ENCODE results near the gene PLB1.

Gene PLB1

GRCh38 chr2:28538652-28539051 lies 42.8 kb downstream of the PLB1 start:
- no peak for DNase-seq (ENCODE audit: low read depth, low spot score)
- H3K4me3 ChIP-seq (ENCODE audit: low read depth, low read length), result no peak overlapping the region
- ChIA-PET CTCF (no interaction called here), POLR2A (no interaction called here)
- no peak for TF ChIP-seq CTCF (IDR thresholded peaks at IDR 0.05; ENCODE audit: insufficient read depth, low read length, missing control alignments)

- ChIA-PET CTCF (no interaction called here), POLR2A (interaction anchor here (0.7 kb wide), 1 partner anchor 452 kb away, joined by 3 read pairs; no protein-coding TSS in a partner anchor)
- TF ChIP-seq CTCF (IDR thresholded peaks at IDR 0.05; ENCODE audit: insufficient read depth, low read length, missing control alignments), result no peak
- no peak overlapping the region for H3K4me3 ChIP-seq (ENCODE audit: low read depth, low read length)
- DNase-seq (ENCODE audit: low read depth, low spot score), result no peak
These were observed 43.3 kb downstream of the PLB1 start for GRCh38 chr2:28539118-28539541.

- no peak overlapping the region for H3K4me3 ChIP-seq (ENCODE audit: low read depth, low read length)
- POLR2A ChIA-PET, result no interaction called here
- CTCF ChIA-PET, result interaction anchor here (1.0 to 3.7 kb wide), 2 partner anchors 23 to 51 kb away, joined by 3 to 12 read pairs; no protein-coding TSS in a partner anchor
- no peak for DNase-seq (ENCODE audit: low read depth, low spot score)
- no peak for TF ChIP-seq CTCF (IDR thresholded peaks at IDR 0.05; ENCODE audit: insufficient read depth, low read length, missing control alignments)
These were observed 47.6 kb downstream of the PLB1 start for GRCh38 chr2:28543316-28544035.

- no peak overlapping the region for H3K4me3 ChIP-seq (ENCODE audit: low read depth, low read length)
- CTCF ChIA-PET, result interaction anchor here (1.0 to 3.7 kb wide), 2 partner anchors 22 to 50 kb away, joined by 3 to 12 read pairs; no protein-coding TSS in a partner anchor
- POLR2A ChIA-PET, result no interaction called here
- no peak for DNase-seq (ENCODE audit: low read depth, low spot score)
- no peak for TF ChIP-seq CTCF (IDR thresholded peaks at IDR 0.05; ENCODE audit: insufficient read depth, low read length, missing control alignments)
These were observed 48.1 kb downstream of the PLB1 start for GRCh38 chr2:28544036-28544346.

GRCh38 chr2:28544405-28544921 lies 48.6 kb downstream of the PLB1 start:
- DNase-seq (ENCODE audit: low read depth, low spot score), result no peak
- no peak overlapping the region for H3K4me3 ChIP-seq (ENCODE audit: low read depth, low read length)
- ChIA-PET POLR2A (no interaction called here), CTCF (interaction anchor here (1.0 to 1.2 kb wide), 3 partner anchors 10 to 50 kb away, joined by 3 read pairs; no protein-coding TSS in a partner anchor)
- no peak for TF ChIP-seq CTCF (IDR thresholded peaks at IDR 0.05; ENCODE audit: insufficient read depth, low read length, missing control alignments)

GRCh38 chr2:28544922-28545589 lies 49.2 kb downstream of the PLB1 start:
- POLR2A ChIA-PET, result no interaction called here
- H3K4me3 ChIP-seq (ENCODE audit: low read depth, low read length), result no peak overlapping the region
- no peak for TF ChIP-seq CTCF (IDR thresholded peaks at IDR 0.05; ENCODE audit: insufficient read depth, low read length, missing control alignments)
- no peak for DNase-seq (ENCODE audit: low read depth, low spot score)
- CTCF ChIA-PET, result interaction anchor here (1.0 to 1.2 kb wide), 2 partner anchors 10 to 22 kb away, joined by 3 read pairs; no protein-coding TSS in a partner anchor

Data from AG04449 (cell line).